C4-2B (cell line): ENCODE data around the gene ANKRD6.

Source experiments
- H3K27ac ChIP-seq: fragments of 450-650 bp; 2 replicates; pipeline ENCODE4 v1.5.1; 2017
- ZFX ChIP-seq: fragments of 450-650 bp; IDR thresholded peaks from 2 replicates; pipeline ENCODE4 v1.6.1; 2017
- TF ChIP-seq, protein P1 (sequence below): fragments of 450-650 bp; conservative IDR thresholded peaks from 2 replicates; pipeline ENCODE4 v1.5.1; 2017; ENCODE audit warnings: mild to moderate bottlenecking

The ANKRD6 gene

GRCh38 chr6:89566930-89567629 is 134.1 kb downstream of the ANKRD6 start:
- H3K27ac ChIP-seq: no peak overlapping the region
- no peak for TF ChIP-seq ZFX
- TF ChIP-seq, protein P1, sequence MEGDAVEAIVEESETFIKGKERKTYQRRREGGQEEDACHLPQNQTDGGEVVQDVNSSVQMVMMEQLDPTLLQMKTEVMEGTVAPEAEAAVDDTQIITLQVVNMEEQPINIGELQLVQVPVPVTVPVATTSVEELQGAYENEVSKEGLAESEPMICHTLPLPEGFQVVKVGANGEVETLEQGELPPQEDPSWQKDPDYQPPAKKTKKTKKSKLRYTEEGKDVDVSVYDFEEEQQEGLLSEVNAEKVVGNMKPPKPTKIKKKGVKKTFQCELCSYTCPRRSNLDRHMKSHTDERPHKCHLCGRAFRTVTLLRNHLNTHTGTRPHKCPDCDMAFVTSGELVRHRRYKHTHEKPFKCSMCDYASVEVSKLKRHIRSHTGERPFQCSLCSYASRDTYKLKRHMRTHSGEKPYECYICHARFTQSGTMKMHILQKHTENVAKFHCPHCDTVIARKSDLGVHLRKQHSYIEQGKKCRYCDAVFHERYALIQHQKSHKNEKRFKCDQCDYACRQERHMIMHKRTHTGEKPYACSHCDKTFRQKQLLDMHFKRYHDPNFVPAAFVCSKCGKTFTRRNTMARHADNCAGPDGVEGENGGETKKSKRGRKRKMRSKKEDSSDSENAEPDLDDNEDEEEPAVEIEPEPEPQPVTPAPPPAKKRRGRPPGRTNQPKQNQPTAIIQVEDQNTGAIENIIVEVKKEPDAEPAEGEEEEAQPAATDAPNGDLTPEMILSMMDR: no peak

DNA sequence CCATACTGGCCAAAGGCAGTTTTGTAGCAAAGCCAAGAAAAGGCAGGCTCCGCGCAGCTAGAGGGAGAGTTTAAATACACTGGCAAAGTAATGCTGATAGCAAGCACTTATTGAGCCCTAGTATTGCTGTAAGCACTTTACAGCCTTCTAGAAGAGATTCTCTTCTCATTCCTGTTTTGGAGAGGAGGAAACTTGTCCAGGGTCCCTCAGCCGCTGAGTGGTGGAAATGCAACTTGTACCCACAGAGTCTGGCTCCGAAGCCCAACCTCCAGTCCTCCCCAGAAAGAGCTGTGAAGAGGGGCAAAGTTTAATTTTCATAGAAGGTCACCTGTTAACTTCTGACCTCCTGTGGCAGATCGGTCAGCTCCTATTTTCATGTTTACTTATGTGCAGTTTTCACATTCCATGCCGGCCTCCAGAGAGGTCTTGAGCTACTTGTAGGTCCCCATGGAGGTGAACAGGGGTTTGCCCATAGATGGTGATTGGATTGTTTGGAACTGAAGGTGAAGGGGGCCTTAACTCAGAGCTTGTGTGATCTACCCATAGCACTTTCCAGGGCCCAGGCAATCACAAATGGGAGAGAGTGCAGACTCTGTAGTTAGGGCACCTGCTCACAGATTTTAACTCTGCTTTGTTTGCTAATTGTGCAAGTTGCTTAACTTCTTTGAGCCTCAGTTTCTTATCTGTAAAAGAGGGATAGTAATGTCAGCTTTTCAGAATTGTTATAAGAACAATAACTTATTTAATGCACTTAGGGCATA is 134.9 kb downstream of the ANKRD6 start:
- TF ChIP-seq, protein P1: no peak
- TF ChIP-seq ZFX: no peak
- H3K27ac ChIP-seq: no peak overlapping the region

- no peak for TF ChIP-seq ZFX
- no peak overlapping the region for H3K27ac ChIP-seq
Observed at GRCh38 chr6:89574910-89575561, 142.1 kb downstream of the ANKRD6 start.

DNA sequence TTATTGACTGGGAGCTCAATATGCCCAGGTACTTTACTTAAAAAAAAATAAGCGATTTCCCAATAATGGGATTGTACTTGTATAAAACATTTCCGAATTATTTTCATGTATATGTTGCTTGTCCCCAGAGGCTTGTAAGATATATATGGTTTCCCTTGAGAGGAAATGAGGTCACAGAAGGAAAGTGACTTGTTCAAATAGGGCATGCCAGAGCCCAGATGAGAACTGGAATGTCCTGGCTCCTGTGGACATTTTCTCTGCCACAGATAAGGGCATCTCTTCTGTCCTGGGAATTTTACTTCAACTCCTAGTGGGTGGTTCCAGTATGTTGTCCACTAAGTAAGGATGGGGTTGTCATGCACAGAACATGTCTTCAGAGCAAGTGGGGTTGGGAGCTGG is 142.6 kb downstream of the ANKRD6 start:
- TF ChIP-seq ZFX: no peak
- no peak overlapping the region for H3K27ac ChIP-seq

- no peak overlapping the region for H3K27ac ChIP-seq
- TF ChIP-seq, protein P1: no peak
- TF ChIP-seq ZFX: no peak
Observed at GRCh38 chr6:89580997-89581666, 148.2 kb downstream of the ANKRD6 start.

GRCh38 chr6:89581689-89582088 is 148.7 kb downstream of the ANKRD6 start:
- no peak for TF ChIP-seq ZFX
- TF ChIP-seq, protein P1: no peak

DNA sequence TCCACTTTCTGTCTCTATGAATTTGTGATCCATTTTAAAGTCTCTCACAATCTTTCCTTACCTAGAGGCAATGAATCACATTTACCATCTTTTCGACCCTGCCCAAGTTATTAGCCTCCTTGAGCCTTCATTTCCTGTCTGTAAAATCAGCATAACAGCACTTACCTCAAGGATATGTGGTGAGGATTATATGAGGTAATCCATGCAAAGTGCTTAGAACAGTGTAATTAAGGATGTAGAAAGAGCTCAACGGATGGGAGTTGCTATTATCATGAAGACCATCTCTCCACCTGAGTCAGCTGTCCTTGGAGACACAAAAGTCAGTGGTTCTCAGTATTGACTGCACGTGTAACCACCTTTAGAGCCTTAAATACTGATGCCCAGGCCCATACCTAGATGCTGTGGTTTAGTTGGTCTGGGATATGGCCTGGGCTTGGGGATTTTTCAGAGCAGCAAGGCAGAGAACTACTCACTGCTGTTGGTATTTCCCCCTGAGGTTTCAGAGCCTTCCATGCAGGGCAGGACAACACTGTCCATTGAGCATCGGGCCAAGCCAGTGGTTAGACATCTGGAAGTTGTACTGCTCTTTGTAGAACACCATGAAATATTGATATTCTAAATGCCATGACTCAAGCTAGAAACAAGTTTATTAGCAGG is 149.8 kb downstream of the ANKRD6 start:
- no peak for TF ChIP-seq ZFX
- TF ChIP-seq, protein P1: no peak

More at GRCh38 chr6:89581689-89582088, 148.7 kb downstream of the ANKRD6 start:
- no peak overlapping the region for H3K27ac ChIP-seq

More for the DNA sequence above, 149.8 kb downstream of the ANKRD6 start:
- no peak overlapping the region for H3K27ac ChIP-seq
